Thyroid gland (tissue), 4 donors: ENCODE measurements around the gene RFTN1. TPM values are rescaled to one million over a fixed set of nuclear protein-coding genes. Genes with fewer than 3 reads are reported as not detected.

Experiments
- DNase-seq, 2 donors: peaks; one replicate each; pipeline ENCODE4 v3.0.0-alpha.2; 2019
- H3K27ac ChIP-seq, 3 donors: fragments of 200-600 bp; sonication (generic); 1 replicate in 2 of 3; 2 replicates in 1 of 3; pipeline ENCODE4 v1.5.1; 2016 to 2019; ENCODE audit warnings: mild to moderate bottlenecking in 1 of 3, moderate library complexity in 1 of 3
- H3K27me3 ChIP-seq: fragments of 200-600 bp; sonication (generic); one replicate; pipeline ENCODE4 v1.5.1; 2019
- H3K36me3 ChIP-seq, 2 donors: fragments of 200-600 bp; sonication (generic); one replicate each; pipeline ENCODE4 v1.5.1; 2016 to 2019
- H3K4me1 ChIP-seq, 2 donors: fragments of 200-600 bp; sonication (generic); one replicate each; pipeline ENCODE4 v1.5.1; 2017 to 2019
- H3K4me3 ChIP-seq, 3 donors: fragments of 200-600 bp; sonication (generic); replicated peaks in 1 of 3; 1 replicate in 2 of 3; 2 replicates in 1 of 3; pipeline ENCODE4 v1.5.1; 2016; ENCODE audit warnings: mild to moderate bottlenecking in 1 of 3
- H3K9me3 ChIP-seq: fragments of 200-600 bp; sonication (generic); one replicate; pipeline ENCODE4 v1.5.1; 2017
- POLR2A ChIP-seq, 2 donors: fragments of 450-650 bp; IDR thresholded peaks; one replicate each; pipeline ENCODE4 v1.6.1; 2017; ENCODE audit warnings: antibody characterized with exemption in 2 of 2, mild to moderate bottlenecking in 2 of 2, moderate library complexity in 1 of 2
- WGBS, 2 donors: methylation state at CpG; one replicate each; pipeline ENCODE4 v1.1.5; 2017; 5-methylcytosine and 5-hydroxymethylcytosine counted together
- intact Hi-C: fragments of 100-400 bp; cut with DNase I; formaldehyde crosslinking; loops from one replicate; pipeline ENCODE4 v1.15.1; 2023
- total RNA-seq, 4 donors: library from RNA; depleted of rRNA; stranded (reverse); fragments of >200 nt; gene quantifications; one replicate each; pipeline ENCODE4 v1.2.3, GENCODE V29; 2016
- TF ChIP-seq, protein P1 (sequence below), 6 experiments: fragments of 200-600 bp in 3 of 6; fragments of 450-650 bp in 3 of 6; sonication (generic) in 3 of 6; IDR thresholded peaks; one replicate each; pipeline ENCODE4 v1.5.1; 2016 to 2019; ENCODE audit warnings: antibody characterized with exemption in 6 of 6, mild to moderate bottlenecking in 2 of 6, inconsistent platforms in 1 of 6, moderate library complexity in 1 of 6

RFTN1 gene
- total RNA-seq, 4 donors from 2014 or later = 110 to 239 (median 153) TPM

DNA sequence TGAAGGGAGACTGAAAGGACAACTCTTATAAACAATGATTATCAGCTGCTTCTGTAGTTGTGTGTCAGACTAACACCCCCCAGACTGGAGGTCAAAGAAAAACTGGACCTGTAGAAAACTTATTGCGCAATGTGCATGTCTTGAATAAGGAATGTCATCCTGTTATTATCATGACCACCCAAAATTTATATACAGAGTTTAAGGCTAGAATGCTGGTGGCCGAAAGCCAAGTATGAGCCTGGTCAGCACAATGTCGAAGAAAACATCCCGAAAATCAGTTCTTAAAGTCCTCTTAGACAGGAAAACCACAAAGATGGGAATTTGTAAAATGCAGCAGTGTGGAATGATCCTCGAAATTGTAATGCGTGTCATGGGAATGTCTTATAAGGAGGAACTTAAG lies 29.3 kb downstream of the RFTN1 start:
- WGBS, 2 donors = 53 to 63% methylated on average over 6 of the region's 6 CpGs
- Histone ChIP-seq H3K4me1 (peaks cover 89 to 96% of the 10 kb centered on the region in 2 donors), H3K9me3 (no peaks in the 10 kb centered on the region), H3K4me3 (no peak overlapping the region), H3K27ac (peak overlapping the region; percentile 89 to 95 (median 93)), H3K36me3 (no peaks in the 10 kb centered on the region), H3K27me3 (no peaks in the 10 kb centered on the region)
- DNase-seq = no peak
- TF ChIP-seq, protein P1, sequence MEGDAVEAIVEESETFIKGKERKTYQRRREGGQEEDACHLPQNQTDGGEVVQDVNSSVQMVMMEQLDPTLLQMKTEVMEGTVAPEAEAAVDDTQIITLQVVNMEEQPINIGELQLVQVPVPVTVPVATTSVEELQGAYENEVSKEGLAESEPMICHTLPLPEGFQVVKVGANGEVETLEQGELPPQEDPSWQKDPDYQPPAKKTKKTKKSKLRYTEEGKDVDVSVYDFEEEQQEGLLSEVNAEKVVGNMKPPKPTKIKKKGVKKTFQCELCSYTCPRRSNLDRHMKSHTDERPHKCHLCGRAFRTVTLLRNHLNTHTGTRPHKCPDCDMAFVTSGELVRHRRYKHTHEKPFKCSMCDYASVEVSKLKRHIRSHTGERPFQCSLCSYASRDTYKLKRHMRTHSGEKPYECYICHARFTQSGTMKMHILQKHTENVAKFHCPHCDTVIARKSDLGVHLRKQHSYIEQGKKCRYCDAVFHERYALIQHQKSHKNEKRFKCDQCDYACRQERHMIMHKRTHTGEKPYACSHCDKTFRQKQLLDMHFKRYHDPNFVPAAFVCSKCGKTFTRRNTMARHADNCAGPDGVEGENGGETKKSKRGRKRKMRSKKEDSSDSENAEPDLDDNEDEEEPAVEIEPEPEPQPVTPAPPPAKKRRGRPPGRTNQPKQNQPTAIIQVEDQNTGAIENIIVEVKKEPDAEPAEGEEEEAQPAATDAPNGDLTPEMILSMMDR (IDR thresholded peaks at IDR 0.05) = no peak
- TF ChIP-seq POLR2A (IDR thresholded peaks at IDR 0.05) = no peak
- intact Hi-C loops = no loop called here

DNA sequence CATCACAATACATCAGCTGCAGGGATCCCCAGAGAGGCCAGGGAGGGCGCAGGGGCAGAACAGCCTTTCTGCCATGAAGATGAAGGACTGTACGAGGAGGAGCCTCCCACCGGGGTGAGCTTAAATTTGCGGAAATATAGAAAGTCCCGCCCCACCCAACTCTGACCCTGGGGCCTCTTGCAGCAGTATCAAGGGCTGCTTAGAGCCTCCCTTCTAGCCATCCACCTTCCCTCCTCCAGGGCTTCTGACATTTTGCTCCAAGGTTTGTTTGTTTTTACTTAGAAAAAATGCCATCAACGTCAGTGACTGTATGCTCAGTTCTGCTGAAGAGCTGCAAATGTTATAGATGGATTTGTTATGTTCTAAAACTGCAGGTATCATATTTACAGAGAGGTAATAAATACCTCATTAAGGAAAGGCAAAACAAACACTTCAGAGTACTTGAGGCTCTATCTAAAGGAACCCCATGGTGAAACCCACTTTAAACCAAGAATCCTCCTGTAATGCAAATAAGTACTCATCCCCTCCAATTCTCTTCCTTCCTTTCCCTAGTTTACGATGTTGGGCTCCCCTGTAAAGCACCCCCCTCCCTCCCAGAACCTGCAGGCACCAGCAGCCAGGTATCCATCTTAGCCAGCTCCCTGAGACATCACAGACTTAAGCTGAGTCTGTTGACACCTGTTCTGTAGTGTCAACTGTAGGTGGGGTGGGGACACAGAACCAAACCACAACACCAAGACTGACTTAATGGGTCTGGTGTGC lies 30.5 kb downstream of the RFTN1 start:
- no peaks in the 10 kb centered on the region for H3K27me3 ChIP-seq
- H3K36me3 ChIP-seq = no peaks in the 10 kb centered on the region
- WGBS, 2 donors = 60 to 63% methylated on average over 7 of the region's 7 CpGs
- peak overlapping the region; percentile 14 to 93 (median 36) for H3K27ac ChIP-seq
- H3K4me1 ChIP-seq = peaks cover 82 to 95% of the 10 kb centered on the region in 2 donors
- H3K9me3 ChIP-seq = no peaks in the 10 kb centered on the region
- TF ChIP-seq, protein P1 (IDR thresholded peaks at IDR 0.05) = no peak
- TF ChIP-seq POLR2A (IDR thresholded peaks at IDR 0.05) = no peak
- intact Hi-C loops = no loop called here
- no peak overlapping the region for H3K4me3 ChIP-seq
- DNase-seq = no peak

DNA sequence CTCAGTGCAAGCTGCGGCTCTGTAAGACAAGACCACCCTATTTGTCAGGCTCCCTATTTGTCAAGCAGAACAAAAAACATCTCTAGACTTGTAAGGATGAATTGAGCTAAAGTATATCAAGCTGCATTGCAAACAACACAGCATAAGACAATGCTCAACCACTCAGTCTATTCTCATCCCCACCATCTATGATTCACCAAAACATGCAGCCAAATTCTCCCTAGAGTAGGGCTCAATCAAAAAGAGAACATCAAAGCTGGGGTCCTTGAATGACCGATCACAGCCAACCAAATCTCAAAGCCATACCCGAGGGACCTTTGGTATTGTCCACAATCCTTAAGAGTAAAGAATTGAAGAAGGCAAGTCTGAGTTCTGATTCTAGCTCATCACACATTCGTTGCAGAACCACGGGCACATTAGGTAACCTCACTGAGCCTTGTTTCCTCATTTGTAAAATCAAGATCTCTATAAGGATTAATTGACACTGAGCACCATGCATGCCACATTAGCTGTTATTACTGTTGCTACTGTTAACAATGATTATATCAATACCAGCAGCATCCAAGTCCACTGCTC lies 31.2 kb downstream of the RFTN1 start:
- H3K36me3 ChIP-seq = no peaks in the 10 kb centered on the region
- H3K4me1 ChIP-seq = peaks cover 75 to 89% of the 10 kb centered on the region in 2 donors

DNA sequence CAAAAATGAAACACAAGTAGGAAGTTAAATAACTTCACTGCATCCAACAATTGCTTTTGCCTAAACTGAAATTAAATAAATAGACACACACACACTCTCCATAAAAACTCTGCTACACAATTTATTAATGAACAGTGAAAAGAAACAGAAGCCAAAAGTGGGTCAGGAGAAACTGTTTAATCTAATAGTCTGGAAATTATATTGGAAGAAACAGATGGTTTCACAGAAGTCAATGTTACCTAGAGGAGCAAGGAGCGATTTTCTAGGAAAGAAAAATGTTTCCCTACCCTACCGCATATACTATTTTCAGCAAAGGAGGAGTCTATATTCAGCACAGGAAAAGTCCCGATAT lies 32.0 kb downstream of the RFTN1 start:
- 41 to 48% methylated on average over 3 of the region's 3 CpGs for WGBS, 2 donors
- Histone ChIP-seq H3K27ac (peak overlapping the region; percentile 7 to 61 (median 39)), H3K9me3 (no peaks in the 10 kb centered on the region), H3K27me3 (no peaks in the 10 kb centered on the region), H3K4me1 (peaks cover 73 to 85% of the 10 kb centered on the region in 2 donors), H3K36me3 (no peaks in the 10 kb centered on the region), H3K4me3 (no peak overlapping the region)
- DNase-seq = no peak
- TF ChIP-seq, protein P1 (IDR thresholded peaks at IDR 0.05) = no peak
- TF ChIP-seq POLR2A (IDR thresholded peaks at IDR 0.05) = no peak
- intact Hi-C loops = no loop called here

More for the DNA sequence above, 31.2 kb downstream of the RFTN1 start:
- Histone ChIP-seq H3K27ac (peak overlapping the region; percentile 7 to 93 (median 39)), H3K4me3 (no peak overlapping the region), H3K27me3 (no peaks in the 10 kb centered on the region), H3K9me3 (no peaks in the 10 kb centered on the region)
- intact Hi-C loops = no loop called here
- DNase-seq = no peak
- 85 to 91% methylated on average over 5 of the region's 5 CpGs for WGBS, 2 donors
- no peak for TF ChIP-seq POLR2A (IDR thresholded peaks at IDR 0.05)
- TF ChIP-seq, protein P1 (IDR thresholded peaks at IDR 0.05) = peak in 1 of 6 experiments; percentile 2
